Activated naive CD8-positive, alpha-beta T cell treated with anti-CD3 and anti-CD28 coated beads, Interleukin-2, amount 10 ng/mL, durations not matched to agents 7 days and 5 days (primary cell): ENCODE measurements around the gene FCN2. TPM values are rescaled to one million over a fixed set of nuclear protein-coding genes. Genes with fewer than 3 reads are reported as not detected.

ENCODE experiments used
- ATAC-seq: fragments of 150-1000 bp; cut with Tn5 transposase; one replicate; pipeline ENCODE4 v1.10.0; 2021; ENCODE audit warnings: low read depth, moderate library complexity
- POLR2A ChIA-PET: fragments of 350-600 bp; sonication (Branson Sonifier 250); formaldehyde crosslinking; loops from one replicate; lab custom pipeline; 2021; ENCODE audit warnings: antibody characterized with exemption; lab: Charles Lee
- DNase-seq: peaks from one replicate; pipeline ENCODE4 v3.0.0; 2021
- H3K27ac Mint-ChIP-seq: one replicate; pipeline ENCODE4 v1.8.0; 2022; ENCODE audit warnings: mild to moderate bottlenecking, mixed read lengths
- H3K27me3 Mint-ChIP-seq: one replicate; pipeline ENCODE4 v1.8.0; 2022; ENCODE audit warnings: mild to moderate bottlenecking, moderate library complexity, mixed read lengths
- H3K36me3 Mint-ChIP-seq: one replicate; pipeline ENCODE4 v1.8.0; 2021; ENCODE audit warnings: mild to moderate bottlenecking, mixed read lengths
- H3K4me1 Mint-ChIP-seq: one replicate; pipeline ENCODE4 v1.8.0; 2021; ENCODE audit warnings: mixed read lengths
- H3K4me3 Mint-ChIP-seq: one replicate; pipeline ENCODE4 v1.8.0; 2022; ENCODE audit warnings: mild to moderate bottlenecking, moderate library complexity, mixed read lengths
- H3K9me3 Mint-ChIP-seq: one replicate; pipeline ENCODE4 v1.8.0; 2021; ENCODE audit warnings: mixed read lengths
- total RNA-seq, 2 experiments: library from RNA; stranded (reverse); gene quantifications; one replicate each; pipeline ENCODE4 v1.2.3, GENCODE V29; 2021

Gene FCN2
- total RNA-seq, 2 experiments from 2014 or later: not detected

DNA sequence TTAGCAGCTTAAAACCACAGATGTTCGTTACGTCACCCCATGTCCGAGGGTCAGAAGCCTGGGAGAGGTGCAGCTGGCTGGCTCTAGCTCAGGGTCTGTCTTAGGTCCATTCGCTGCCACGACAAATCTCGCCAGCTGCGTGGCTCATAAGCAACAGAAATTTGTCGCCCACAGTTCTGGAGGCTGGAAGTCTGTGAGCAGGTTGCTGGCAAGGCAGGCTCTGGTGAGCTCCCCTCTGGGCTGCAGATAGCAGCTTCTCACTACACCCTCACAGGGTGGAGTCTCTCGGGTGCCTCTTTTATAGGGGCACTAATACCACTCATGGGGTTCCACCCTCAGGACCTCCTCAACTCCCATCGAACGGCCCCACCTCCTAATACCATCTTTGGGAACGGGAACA lies 40.1 kb upstream of the FCN2 start:
- Mint-ChIP-seq H3K27ac (no peak overlapping the region), H3K9me3 (no peaks in the 10 kb centered on the region), H3K4me3 (no peak overlapping the region), H3K36me3 (no peaks in the 10 kb centered on the region), H3K4me1 (no peaks in the 10 kb centered on the region), H3K27me3 (no peaks in the 10 kb centered on the region)
- no peak for DNase-seq
- ATAC-seq: no peak
- POLR2A ChIA-PET: no interaction called here

DNA sequence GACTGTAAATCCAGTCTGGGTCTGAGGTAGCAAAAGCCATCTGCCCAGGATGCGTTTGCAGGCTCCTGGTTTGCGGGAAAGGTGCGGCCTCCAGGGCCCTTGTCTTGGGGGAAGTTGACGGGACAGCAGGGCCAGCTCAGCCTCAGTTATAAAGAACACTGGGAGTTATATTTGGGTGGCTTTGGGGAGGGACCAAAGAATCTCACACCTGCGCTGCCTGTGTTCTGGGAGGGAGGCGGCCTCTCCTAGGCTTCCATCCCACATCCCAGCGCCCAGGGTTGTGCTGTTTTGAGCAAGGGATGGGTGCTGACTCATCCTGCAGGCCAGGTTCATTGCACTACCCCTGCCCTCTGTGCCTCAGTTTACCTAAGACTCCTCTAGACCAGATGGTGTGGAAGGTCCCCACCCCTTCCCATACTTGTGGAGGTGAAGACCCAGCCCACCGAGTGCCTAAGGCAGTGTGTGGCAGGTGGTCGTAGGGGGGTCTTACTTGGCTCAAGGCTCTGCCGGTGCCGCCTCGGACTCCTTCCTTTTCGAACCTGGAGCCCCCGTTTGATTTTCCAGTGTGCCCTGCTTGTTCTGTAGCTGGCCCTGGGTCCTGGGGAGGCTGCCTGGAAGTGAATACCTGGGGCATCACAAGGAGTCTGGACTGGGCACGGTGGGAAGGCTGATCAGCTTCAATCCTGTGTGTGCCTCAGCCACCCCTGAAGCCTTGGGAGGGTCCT lies 39.3 kb upstream of the FCN2 start:
- no peaks in the 10 kb centered on the region for H3K36me3 Mint-ChIP-seq
- no peak overlapping the region for H3K27ac Mint-ChIP-seq
- POLR2A ChIA-PET: no interaction called here
- H3K27me3 Mint-ChIP-seq: no peaks in the 10 kb centered on the region
- ATAC-seq: no peak
- no peaks in the 10 kb centered on the region for H3K9me3 Mint-ChIP-seq
- no peak overlapping the region for H3K4me3 Mint-ChIP-seq
- no peaks in the 10 kb centered on the region for H3K4me1 Mint-ChIP-seq
- DNase-seq: no peak

GRCh38 chr9:134842321-134842720 lies 38.3 kb upstream of the FCN2 start:
- Mint-ChIP-seq H3K36me3 (no peaks in the 10 kb centered on the region), H3K27ac (no peak overlapping the region), H3K4me1 (no peaks in the 10 kb centered on the region), H3K9me3 (no peaks in the 10 kb centered on the region), H3K4me3 (no peak overlapping the region), H3K27me3 (no peaks in the 10 kb centered on the region)
- DNase-seq: no peak
- POLR2A ChIA-PET: no interaction called here
- no peak for ATAC-seq

GRCh38 chr9:134843740-134844139 lies 36.9 kb upstream of the FCN2 start:
- H3K9me3 Mint-ChIP-seq: no peaks in the 10 kb centered on the region
- no peak for ATAC-seq
- H3K4me3 Mint-ChIP-seq: no peak overlapping the region
- no peak for DNase-seq
- no peak overlapping the region for H3K27ac Mint-ChIP-seq
- POLR2A ChIA-PET: no interaction called here
- no peaks in the 10 kb centered on the region for H3K27me3 Mint-ChIP-seq
- no peaks in the 10 kb centered on the region for H3K4me1 Mint-ChIP-seq
- no peaks in the 10 kb centered on the region for H3K36me3 Mint-ChIP-seq

DNA sequence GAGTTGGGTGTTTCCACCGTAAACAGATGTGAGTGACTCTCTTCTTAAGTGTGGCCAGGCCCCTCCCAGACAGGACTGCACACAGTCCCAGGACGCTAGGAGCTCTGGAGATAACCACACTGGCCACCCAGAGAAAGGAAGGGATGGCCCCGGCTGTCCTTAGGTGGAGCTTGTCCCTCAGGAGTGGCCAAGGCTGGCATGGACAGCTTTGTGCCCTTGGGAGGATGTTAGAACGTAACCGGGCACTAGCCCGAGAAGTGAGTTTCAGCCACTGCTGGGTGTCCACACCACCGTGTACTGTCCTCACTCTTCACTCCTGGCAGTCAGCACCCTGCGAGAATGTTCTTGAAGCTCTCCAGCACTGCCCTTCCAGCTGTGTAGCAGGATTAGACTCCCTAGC lies 35.8 kb upstream of the FCN2 start:
- H3K9me3 Mint-ChIP-seq: no peaks in the 10 kb centered on the region
- H3K4me3 Mint-ChIP-seq: no peak overlapping the region
- H3K36me3 Mint-ChIP-seq: no peaks in the 10 kb centered on the region
- no peaks in the 10 kb centered on the region for H3K4me1 Mint-ChIP-seq
- POLR2A ChIA-PET: no interaction called here
- no peaks in the 10 kb centered on the region for H3K27me3 Mint-ChIP-seq
- DNase-seq (no peak), ATAC-seq (no peak)
- no peak overlapping the region for H3K27ac Mint-ChIP-seq

DNA sequence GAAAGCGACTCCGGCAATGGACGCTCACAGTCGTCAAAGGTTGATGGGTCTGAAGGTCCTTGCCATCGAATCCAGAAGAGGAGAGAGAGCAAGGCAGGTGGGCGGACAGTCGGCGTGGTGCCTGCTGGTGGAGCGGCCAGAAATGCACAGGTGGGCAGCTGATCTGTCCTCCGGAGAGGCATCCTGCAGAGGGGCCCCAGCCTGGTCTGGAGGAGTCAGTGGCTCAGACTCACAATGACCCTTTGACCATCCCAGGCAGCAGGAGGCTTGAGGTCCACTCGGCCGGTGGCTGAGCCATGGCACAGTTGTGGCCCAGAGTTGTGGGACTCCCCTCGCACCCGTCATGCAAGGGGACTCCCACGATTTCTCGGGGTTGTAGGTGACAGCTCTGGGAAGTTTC lies 34.4 kb upstream of the FCN2 start:
- no peaks in the 10 kb centered on the region for H3K27me3 Mint-ChIP-seq
- no peaks in the 10 kb centered on the region for H3K9me3 Mint-ChIP-seq
- DNase-seq: no peak
- no peak overlapping the region for H3K27ac Mint-ChIP-seq
- no peaks in the 10 kb centered on the region for H3K36me3 Mint-ChIP-seq
- ATAC-seq: no peak
- H3K4me1 Mint-ChIP-seq: no peaks in the 10 kb centered on the region
- POLR2A ChIA-PET: no interaction called here
- no peak overlapping the region for H3K4me3 Mint-ChIP-seq

DNA sequence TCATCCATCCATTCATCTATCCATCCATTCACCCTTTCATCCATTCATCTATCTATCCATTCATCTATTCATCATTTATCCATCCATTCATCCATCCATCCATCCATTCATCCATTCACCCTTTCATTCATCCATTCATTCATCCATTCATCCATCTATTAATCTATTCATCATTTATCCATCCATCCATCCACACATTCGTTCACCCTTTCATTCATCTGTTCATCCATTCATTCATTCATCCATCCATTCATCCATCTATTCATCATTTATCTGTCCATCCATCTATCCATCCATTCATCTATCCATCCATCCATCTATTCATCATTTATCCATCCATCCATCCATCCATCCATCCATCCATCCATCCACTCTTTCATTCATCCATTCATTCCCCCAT lies 33.9 kb upstream of the FCN2 start:
- no peaks in the 10 kb centered on the region for H3K9me3 Mint-ChIP-seq
- DNase-seq: no peak
- H3K27me3 Mint-ChIP-seq: no peaks in the 10 kb centered on the region
- H3K4me1 Mint-ChIP-seq: no peaks in the 10 kb centered on the region
- POLR2A ChIA-PET: no interaction called here
- H3K27ac Mint-ChIP-seq: no peak overlapping the region
- H3K36me3 Mint-ChIP-seq: no peaks in the 10 kb centered on the region
- no peak for ATAC-seq
- no peak overlapping the region for H3K4me3 Mint-ChIP-seq

GRCh38 chr9:134847138-134847537 lies 33.5 kb upstream of the FCN2 start:
- H3K4me1 Mint-ChIP-seq: no peaks in the 10 kb centered on the region
- DNase-seq (no peak), ATAC-seq (no peak)
- H3K4me3 Mint-ChIP-seq: no peak overlapping the region
- H3K27ac Mint-ChIP-seq: no peak overlapping the region
- H3K9me3 Mint-ChIP-seq: no peaks in the 10 kb centered on the region
- H3K27me3 Mint-ChIP-seq: no peaks in the 10 kb centered on the region
- H3K36me3 Mint-ChIP-seq: no peaks in the 10 kb centered on the region
- POLR2A ChIA-PET: no interaction called here

DNA sequence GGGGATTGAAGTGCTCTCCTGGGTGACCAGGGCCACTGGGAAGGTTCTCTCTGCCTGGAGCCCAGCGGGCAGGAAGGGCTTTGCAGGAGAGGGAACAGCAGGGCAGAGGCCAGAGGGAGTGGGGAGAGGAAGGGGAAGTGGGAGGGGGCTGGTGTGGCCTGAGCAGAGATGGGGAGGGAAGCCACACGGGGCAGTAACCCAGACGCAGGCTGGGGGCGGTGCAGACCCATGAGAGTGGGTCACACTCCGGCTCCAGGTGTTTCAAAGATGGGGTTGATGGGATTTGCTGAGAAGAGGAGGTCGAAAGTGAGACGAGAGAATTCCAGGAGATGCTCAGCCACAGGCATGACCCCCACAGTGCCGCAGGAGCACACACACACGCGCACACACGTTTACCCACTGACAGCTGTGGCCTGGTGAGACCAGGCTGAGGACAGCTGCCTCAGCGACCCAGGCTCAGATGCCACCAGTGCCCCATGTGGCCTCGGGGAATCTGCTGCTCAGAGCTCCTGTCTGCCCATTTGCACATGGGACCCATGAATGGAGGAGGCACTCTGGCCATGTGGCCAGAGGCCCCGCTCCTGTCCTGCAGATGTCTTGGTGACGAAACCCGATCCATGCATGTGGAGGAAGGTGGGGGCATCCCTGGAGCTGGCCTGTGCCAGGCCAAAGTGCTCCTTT lies 32.7 kb upstream of the FCN2 start:
- Mint-ChIP-seq H3K4me1 (no peaks in the 10 kb centered on the region), H3K36me3 (no peaks in the 10 kb centered on the region), H3K9me3 (no peaks in the 10 kb centered on the region), H3K27ac (no peak overlapping the region), H3K27me3 (no peaks in the 10 kb centered on the region), H3K4me3 (no peak overlapping the region)
- no peak for DNase-seq
- POLR2A ChIA-PET: no interaction called here
- ATAC-seq: no peak

DNA sequence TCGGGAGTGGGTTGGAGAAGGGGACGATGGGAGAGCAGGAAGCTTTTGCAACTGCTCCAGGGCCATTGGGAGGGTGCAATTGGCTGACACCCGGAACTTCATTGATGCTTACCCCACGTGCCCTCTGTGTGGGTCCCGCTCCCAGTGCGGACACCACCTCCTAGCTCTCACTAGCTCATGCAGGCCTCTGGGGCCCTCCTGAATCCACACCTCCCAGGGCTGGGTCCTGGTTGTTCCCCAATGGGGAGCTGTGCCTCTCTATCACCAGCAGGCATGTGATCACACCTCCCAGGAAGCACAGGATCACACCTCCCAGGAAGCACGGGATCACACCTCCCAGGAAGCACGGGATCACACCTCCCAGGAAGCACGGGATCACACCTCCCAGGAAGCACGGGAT lies 32.1 kb upstream of the FCN2 start:
- Mint-ChIP-seq H3K27ac (no peak overlapping the region), H3K36me3 (no peaks in the 10 kb centered on the region), H3K4me1 (no peaks in the 10 kb centered on the region), H3K4me3 (no peak overlapping the region), H3K9me3 (no peaks in the 10 kb centered on the region), H3K27me3 (no peaks in the 10 kb centered on the region)
- DNase-seq: no peak
- no peak for ATAC-seq
- POLR2A ChIA-PET: no interaction called here

DNA sequence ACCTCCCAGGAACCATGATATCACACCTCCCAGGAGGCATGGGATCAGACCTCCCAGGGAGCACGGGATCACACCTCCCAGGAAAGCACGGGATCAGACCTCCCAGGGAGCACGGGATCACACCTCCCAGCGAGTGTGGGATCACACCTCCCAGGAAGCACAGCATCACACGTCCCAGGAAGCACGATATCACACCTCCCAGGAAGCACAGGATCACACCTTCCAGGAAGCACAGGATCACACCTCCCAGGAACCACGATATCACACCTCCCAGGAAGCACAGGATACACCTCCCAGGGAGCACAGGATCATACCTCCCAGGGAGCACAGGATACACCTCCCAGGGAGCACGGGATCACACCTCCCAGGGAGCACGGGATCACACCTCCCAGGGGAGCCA lies 30.0 kb upstream of the FCN2 start:
- H3K36me3 Mint-ChIP-seq: no peaks in the 10 kb centered on the region
- H3K27me3 Mint-ChIP-seq: no peaks in the 10 kb centered on the region
- peak; percentile 15 for DNase-seq

DNA sequence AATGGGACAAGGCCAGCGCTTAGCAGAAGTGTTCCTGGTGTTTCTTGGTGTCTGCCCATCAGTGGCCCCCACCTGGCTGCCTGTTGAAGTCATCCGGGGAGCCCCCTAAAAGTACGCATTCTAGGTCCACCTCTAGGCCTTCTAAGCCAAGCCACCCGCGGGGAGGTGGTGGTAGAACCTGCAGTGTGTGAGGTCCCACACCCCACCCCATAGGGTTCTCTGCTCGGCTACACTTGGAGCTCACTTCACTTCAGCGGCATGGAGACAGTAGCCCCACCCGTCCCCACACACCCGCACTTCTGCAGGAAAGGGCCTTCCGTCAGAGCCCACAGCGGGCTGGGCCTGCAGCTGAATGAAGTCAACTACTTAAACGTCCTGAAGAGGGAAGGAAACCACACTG lies 29.6 kb upstream of the FCN2 start:
- ATAC-seq (no peak), DNase-seq (no peak)
- no peak overlapping the region for H3K27ac Mint-ChIP-seq
- no peaks in the 10 kb centered on the region for H3K4me1 Mint-ChIP-seq
- H3K27me3 Mint-ChIP-seq: no peaks in the 10 kb centered on the region
- no peak overlapping the region for H3K4me3 Mint-ChIP-seq
- no peaks in the 10 kb centered on the region for H3K36me3 Mint-ChIP-seq
- H3K9me3 Mint-ChIP-seq: no peaks in the 10 kb centered on the region
- POLR2A ChIA-PET: no interaction called here

More for the DNA sequence above, 30.0 kb upstream of the FCN2 start:
- Mint-ChIP-seq H3K4me1 (no peaks in the 10 kb centered on the region), H3K4me3 (no peak overlapping the region), H3K9me3 (no peaks in the 10 kb centered on the region), H3K27ac (no peak overlapping the region)
- POLR2A ChIA-PET: no interaction called here
- ATAC-seq: no peak

GRCh38 chr9:134852906-134853654 lies 27.5 kb upstream of the FCN2 start:
- DNase-seq (no peak), ATAC-seq (no peak)
- H3K27me3 Mint-ChIP-seq: no peaks in the 10 kb centered on the region
- POLR2A ChIA-PET: no interaction called here
- H3K4me1 Mint-ChIP-seq: no peaks in the 10 kb centered on the region
- peaks cover 4% of the 10 kb centered on the region for H3K9me3 Mint-ChIP-seq
- no peak overlapping the region for H3K27ac Mint-ChIP-seq
- no peak overlapping the region for H3K4me3 Mint-ChIP-seq
- H3K36me3 Mint-ChIP-seq: no peaks in the 10 kb centered on the region

- H3K27ac Mint-ChIP-seq: no peak overlapping the region
Observed at GRCh38 chr9:134853893-134854292, 26.7 kb upstream of the FCN2 start.

More at GRCh38 chr9:134853893-134854292, 26.7 kb upstream of the FCN2 start:
- Mint-ChIP-seq H3K27me3 (no peaks in the 10 kb centered on the region), H3K4me1 (no peaks in the 10 kb centered on the region), H3K9me3 (peaks cover 4% of the 10 kb centered on the region), H3K4me3 (no peak overlapping the region), H3K36me3 (no peaks in the 10 kb centered on the region)
- DNase-seq (no peak), ATAC-seq (no peak)
- POLR2A ChIA-PET: no interaction called here
